ENCODE measurements around the gene MTMR3. TPM values are rescaled to one million over a fixed set of nuclear protein-coding genes. Genes with fewer than 3 reads are reported as not detected.
"Not testable (repeated sequence)": the region's sequence is repeated elsewhere in the genome, so short reads cannot be mapped to it uniquely, and the experiment has no call there.

MTMR3 gene
- total RNA-seq, 2 experiments from 2014 or later = 21.1 to 26.0 TPM

DNA sequence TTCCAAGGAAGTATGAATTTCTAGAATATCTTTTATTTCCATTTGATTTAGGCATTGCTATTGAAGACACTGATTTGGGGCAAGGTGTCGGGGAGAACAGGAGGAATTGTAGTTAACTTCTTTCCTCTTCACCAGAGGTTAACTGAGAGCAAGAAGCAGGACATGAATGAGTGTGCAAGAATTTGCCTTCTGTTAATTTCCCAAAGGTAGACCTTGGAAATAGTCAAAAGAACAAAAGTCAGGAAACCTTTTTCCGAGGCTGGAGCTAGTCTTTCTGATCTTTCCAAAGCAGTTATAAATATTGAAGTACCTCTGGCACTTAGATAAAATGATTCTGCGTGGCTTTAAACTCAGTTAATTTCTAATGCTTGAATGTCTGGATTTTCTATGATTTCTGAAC lies 66.9 kb downstream of the MTMR3 start:
- H3K27me3 Mint-ChIP-seq (ENCODE audit: low read depth) = no peaks in the 10 kb centered on the region
- DNase-seq (no peak), ATAC-seq (no peak)
- H3K4me3 Mint-ChIP-seq = no peak overlapping the region
- H3K36me3 Mint-ChIP-seq (ENCODE audit: low read depth) = no peaks in the 10 kb centered on the region
- no peaks in the 10 kb centered on the region for H3K9me3 Mint-ChIP-seq (ENCODE audit: insufficient read depth)
- ChIA-PET POLR2A (interaction anchor here (0.6 kb wide), 1 partner anchor 852 kb away, joined by 3 read pairs; no protein-coding TSS in a partner anchor), CTCF (interaction anchor here (0.5 kb wide), 1 partner anchor 295 kb away, joined by 3 read pairs; no protein-coding TSS in a partner anchor)
- no peaks in the 10 kb centered on the region for H3K4me1 Mint-ChIP-seq (ENCODE audit: low read depth)
- no peak overlapping the region for H3K27ac Mint-ChIP-seq

DNA sequence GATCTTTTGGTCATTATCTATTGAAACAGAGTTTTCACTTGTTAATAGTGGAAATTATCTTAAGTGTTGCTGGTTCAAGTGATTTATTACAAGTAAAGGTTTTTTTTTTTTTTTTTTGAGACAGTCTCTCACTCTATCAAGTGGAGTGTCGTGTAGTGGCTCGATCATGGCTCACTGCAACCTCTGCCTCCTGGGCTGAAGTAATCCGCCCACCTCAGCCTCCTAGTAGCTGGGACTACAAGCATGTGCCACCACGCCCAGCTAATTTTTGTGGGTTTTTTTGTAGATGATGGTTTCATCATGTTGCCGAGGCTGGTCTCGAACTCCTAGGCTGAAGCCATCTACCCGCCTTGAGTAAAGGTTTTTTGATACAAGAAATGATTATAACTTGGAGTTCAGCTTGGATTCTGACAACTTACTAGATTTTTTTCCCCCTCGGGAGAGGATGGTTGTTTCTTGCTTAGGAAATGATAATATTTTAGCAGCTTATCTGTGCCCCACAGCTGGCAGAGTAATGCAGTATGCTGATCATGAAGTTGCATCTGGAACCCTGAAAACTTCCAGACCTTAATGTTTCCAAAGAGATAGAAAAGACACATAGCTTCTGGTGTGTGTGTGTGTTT lies 68.9 kb downstream of the MTMR3 start:
- DNase-seq (no peak), ATAC-seq (no peak)
- Mint-ChIP-seq H3K4me1 (ENCODE audit: low read depth) (no peaks in the 10 kb centered on the region), H3K36me3 (ENCODE audit: low read depth) (no peaks in the 10 kb centered on the region), H3K9me3 (ENCODE audit: insufficient read depth) (no peaks in the 10 kb centered on the region), H3K4me3 (no peak overlapping the region), H3K27ac (no peak overlapping the region), H3K27me3 (ENCODE audit: low read depth) (no peaks in the 10 kb centered on the region)
- CTCF ChIA-PET = no interaction called here
- POLR2A ChIA-PET = no interaction called here

DNA sequence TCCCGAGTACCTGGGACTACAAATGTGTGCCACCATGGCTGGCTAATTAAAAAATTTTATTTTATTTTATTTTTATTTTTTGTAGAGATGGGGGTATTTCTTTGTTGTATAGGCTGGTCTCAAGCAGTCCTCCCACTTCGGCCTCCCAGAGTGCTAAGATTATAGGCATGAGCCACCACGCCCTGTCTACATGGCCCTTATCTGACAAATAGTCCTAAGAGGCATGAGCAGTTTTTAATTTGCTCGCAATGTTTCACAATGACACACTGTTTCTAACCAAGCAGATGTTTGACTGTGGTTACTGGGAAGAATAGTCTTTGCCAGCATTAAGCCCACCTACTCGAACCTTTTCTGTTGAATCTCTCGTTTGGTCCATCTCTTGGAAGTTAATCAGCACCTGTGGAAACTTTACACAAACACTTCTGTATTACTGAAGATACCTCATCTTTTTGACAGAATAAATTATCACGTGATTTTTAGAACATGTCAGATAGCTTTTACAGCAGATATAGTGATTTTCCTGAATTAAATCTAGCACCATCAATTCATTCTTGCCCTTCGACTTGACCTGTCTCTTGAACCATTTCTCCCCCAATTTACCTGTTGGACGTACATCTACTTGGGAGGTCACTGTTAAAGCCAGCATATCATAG lies 71.4 kb downstream of the MTMR3 start:
- CTCF ChIA-PET = interaction anchor here (0.7 kb wide), 1 partner anchor 198 kb away, joined by 3 read pairs; no protein-coding TSS in a partner anchor
- Mint-ChIP-seq H3K36me3 (ENCODE audit: low read depth) (no peaks in the 10 kb centered on the region), H3K27me3 (ENCODE audit: low read depth) (no peaks in the 10 kb centered on the region)

GRCh38 chr22:29956680-29957079 lies 73.7 kb downstream of the MTMR3 start:
- ATAC-seq = no peak
- DNase-seq = no peak
- Mint-ChIP-seq H3K36me3 (ENCODE audit: low read depth) (peaks cover 3% of the 10 kb centered on the region), H3K9me3 (ENCODE audit: insufficient read depth) (no peaks in the 10 kb centered on the region), H3K27ac (no peak overlapping the region), H3K27me3 (ENCODE audit: low read depth) (no peaks in the 10 kb centered on the region), H3K4me1 (ENCODE audit: low read depth) (peaks cover 2% of the 10 kb centered on the region), H3K4me3 (no peak overlapping the region)
- POLR2A ChIA-PET = no interaction called here
- CTCF ChIA-PET = interaction anchor here (1.5 kb wide), 1 partner anchor 20 kb away, joined by 4 read pairs; no protein-coding TSS in a partner anchor

More for the DNA sequence above, 71.4 kb downstream of the MTMR3 start:
- ATAC-seq = no peak
- Mint-ChIP-seq H3K9me3 (ENCODE audit: insufficient read depth) (no peaks in the 10 kb centered on the region), H3K4me3 (no peak overlapping the region), H3K4me1 (ENCODE audit: low read depth) (no peaks in the 10 kb centered on the region), H3K27ac (no peak overlapping the region)
- DNase-seq = no peak
- POLR2A ChIA-PET = no interaction called here

GRCh38 chr22:29958170-29958569 lies 75.2 kb downstream of the MTMR3 start:
- Mint-ChIP-seq H3K4me1 (ENCODE audit: low read depth) (peaks cover 2% of the 10 kb centered on the region), H3K9me3 (ENCODE audit: insufficient read depth) (no peaks in the 10 kb centered on the region), H3K4me3 (no peak overlapping the region), H3K27ac (no peak overlapping the region), H3K27me3 (ENCODE audit: low read depth) (no peaks in the 10 kb centered on the region), H3K36me3 (ENCODE audit: low read depth) (peaks cover 3% of the 10 kb centered on the region)
- POLR2A ChIA-PET = interaction anchor here (0.6 to 0.7 kb wide), 2 partner anchors 607 to 964 kb away, joined by 3 read pairs; no protein-coding TSS in a partner anchor
- CTCF ChIA-PET = no interaction called here
- DNase-seq (no peak), ATAC-seq (no peak)

- ATAC-seq (no peak), DNase-seq (no peak)
- Mint-ChIP-seq H3K4me3 (no peak overlapping the region), H3K4me1 (ENCODE audit: low read depth) (peaks cover 2% of the 10 kb centered on the region), H3K27me3 (ENCODE audit: low read depth) (no peaks in the 10 kb centered on the region), H3K36me3 (ENCODE audit: low read depth) (peaks cover 4% of the 10 kb centered on the region), H3K27ac (no peak overlapping the region), H3K9me3 (ENCODE audit: insufficient read depth) (no peaks in the 10 kb centered on the region)
- ChIA-PET POLR2A (no interaction called here), CTCF (no interaction called here)
Observed at GRCh38 chr22:29964776-29965175, 81.8 kb downstream of the MTMR3 start.

DNA sequence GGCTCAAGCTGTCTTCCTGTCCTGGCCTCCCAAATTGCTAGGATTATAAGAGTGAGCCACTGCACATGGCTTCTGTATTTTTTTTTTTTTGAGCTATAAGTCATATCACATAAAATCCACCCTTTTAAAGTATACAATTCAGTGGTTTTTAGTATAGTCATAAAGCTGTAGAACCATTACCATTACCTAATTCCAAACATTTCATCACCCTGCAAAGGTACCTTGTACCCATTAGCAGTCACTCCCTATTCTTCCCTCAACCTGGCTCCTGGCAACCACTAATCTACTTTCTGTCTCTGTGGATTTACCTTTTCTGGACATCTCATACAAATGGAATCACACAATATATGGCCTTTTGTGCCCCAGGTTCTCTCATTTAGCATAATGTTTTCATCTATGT lies 84.5 kb downstream of the MTMR3 start:
- ChIA-PET POLR2A (no interaction called here), CTCF (no interaction called here)
- Mint-ChIP-seq H3K27ac (no peak overlapping the region), H3K4me1 (ENCODE audit: low read depth) (no peaks in the 10 kb centered on the region), H3K4me3 (no peak overlapping the region), H3K9me3 (ENCODE audit: insufficient read depth) (no peaks in the 10 kb centered on the region), H3K27me3 (ENCODE audit: low read depth) (no peaks in the 10 kb centered on the region), H3K36me3 (ENCODE audit: low read depth) (peaks cover 3% of the 10 kb centered on the region)
- ATAC-seq (no peak), DNase-seq (no peak)

- Mint-ChIP-seq H3K9me3 (ENCODE audit: insufficient read depth) (no peaks in the 10 kb centered on the region), H3K4me1 (ENCODE audit: low read depth) (no peaks in the 10 kb centered on the region), H3K27me3 (ENCODE audit: low read depth) (no peaks in the 10 kb centered on the region), H3K36me3 (ENCODE audit: low read depth) (peaks cover 3% of the 10 kb centered on the region), H3K27ac (no peak overlapping the region), H3K4me3 (no peak overlapping the region)
- ATAC-seq (no peak), DNase-seq (no peak)
- CTCF ChIA-PET = interaction anchor here (1.3 kb wide), 1 partner anchor 19 kb away, joined by 3 read pairs; no protein-coding TSS in a partner anchor
- POLR2A ChIA-PET = no interaction called here
Observed at GRCh38 chr22:29971607-29972006, 88.6 kb downstream of the MTMR3 start.

- no peaks in the 10 kb centered on the region for H3K9me3 Mint-ChIP-seq (ENCODE audit: insufficient read depth)
- CTCF ChIA-PET = interaction anchor here (1.3 kb wide), 1 partner anchor 19 kb away, joined by 3 read pairs; no protein-coding TSS in a partner anchor
- ATAC-seq (no peak), DNase-seq (no peak)
- no peaks in the 10 kb centered on the region for H3K27me3 Mint-ChIP-seq (ENCODE audit: low read depth)
- no peak overlapping the region for H3K27ac Mint-ChIP-seq
- no peak overlapping the region for H3K4me3 Mint-ChIP-seq
- POLR2A ChIA-PET = no interaction called here
- H3K36me3 Mint-ChIP-seq (ENCODE audit: low read depth) = peaks cover 3% of the 10 kb centered on the region
- H3K4me1 Mint-ChIP-seq (ENCODE audit: low read depth) = no peaks in the 10 kb centered on the region
Observed at GRCh38 chr22:29972121-29972520, 89.1 kb downstream of the MTMR3 start.

DNA sequence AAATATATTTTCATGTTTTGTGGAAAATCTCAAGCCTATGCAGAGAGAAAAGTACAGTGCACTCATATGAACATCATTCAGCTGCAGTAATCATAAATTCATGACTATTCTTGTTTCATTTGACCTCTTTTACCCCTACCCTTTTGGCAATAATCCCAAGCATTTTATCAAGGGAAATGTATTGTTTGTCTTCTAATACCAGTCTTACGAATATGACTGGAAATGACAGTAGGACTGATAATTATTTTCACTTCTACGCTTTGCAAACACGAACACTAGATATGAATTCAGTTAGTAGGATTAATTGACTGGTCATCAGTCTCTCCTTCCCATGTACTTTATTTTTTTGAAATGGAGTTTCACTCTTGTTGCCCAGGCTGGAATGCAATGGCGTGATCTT lies 90.3 kb downstream of the MTMR3 start:
- H3K4me3 Mint-ChIP-seq = no peak overlapping the region
- H3K27me3 Mint-ChIP-seq (ENCODE audit: low read depth) = no peaks in the 10 kb centered on the region
- no peaks in the 10 kb centered on the region for H3K4me1 Mint-ChIP-seq (ENCODE audit: low read depth)
- ChIA-PET CTCF (interaction anchor here (1.0 kb wide), 1 partner anchor 337 kb away, joined by 3 read pairs; no protein-coding TSS in a partner anchor), POLR2A (no interaction called here)
- no peak overlapping the region for H3K27ac Mint-ChIP-seq
- ATAC-seq (no peak), DNase-seq (no peak)
- H3K36me3 Mint-ChIP-seq (ENCODE audit: low read depth) = peaks cover 3% of the 10 kb centered on the region
- no peaks in the 10 kb centered on the region for H3K9me3 Mint-ChIP-seq (ENCODE audit: insufficient read depth)

GRCh38 chr22:29973680-29974079 lies 90.7 kb downstream of the MTMR3 start:
- POLR2A ChIA-PET; H3K4me3 Mint-ChIP-seq; ATAC-seq; H3K27me3 Mint-ChIP-seq (ENCODE audit: low read depth); H3K36me3 Mint-ChIP-seq (ENCODE audit: low read depth); H3K9me3 Mint-ChIP-seq (ENCODE audit: insufficient read depth); H3K27ac Mint-ChIP-seq; DNase-seq; H3K4me1 Mint-ChIP-seq (ENCODE audit: low read depth): not testable (repeated sequence)
- CTCF ChIA-PET = interaction anchor here (0.8 kb wide), 1 partner anchor 32 kb away, joined by 3 read pairs; no protein-coding TSS in a partner anchor

- H3K4me3 Mint-ChIP-seq = no peak overlapping the region
- H3K4me1 Mint-ChIP-seq (ENCODE audit: low read depth) = no peaks in the 10 kb centered on the region
- no peak overlapping the region for H3K27ac Mint-ChIP-seq
- no peaks in the 10 kb centered on the region for H3K9me3 Mint-ChIP-seq (ENCODE audit: insufficient read depth)
- no peaks in the 10 kb centered on the region for H3K27me3 Mint-ChIP-seq (ENCODE audit: low read depth)
- DNase-seq (no peak), ATAC-seq (no peak)
- peaks cover 7% of the 10 kb centered on the region for H3K36me3 Mint-ChIP-seq (ENCODE audit: low read depth)
- CTCF ChIA-PET = no interaction called here
- POLR2A ChIA-PET = no interaction called here
Observed at GRCh38 chr22:29975494-29975893, 92.5 kb downstream of the MTMR3 start.
